Esophagus squamous epithelium (tissue), 4 donors: ENCODE results near the gene KATNIP.

ENCODE experiments used
- CTCF ChIP-seq, 6 experiments: fragments of 450-650 bp in 4 of 6; fragments of 200-600 bp in 2 of 6; sonication (generic) in 2 of 6; IDR thresholded peaks; one replicate each; pipeline ENCODE4 v1.5.1; 2016 to 2019; ENCODE audit warnings: antibody characterized with exemption in 6 of 6, mild to moderate bottlenecking in 4 of 6, moderate library complexity in 4 of 6
- POLR2A ChIP-seq, 4 donors: fragments of 450-650 bp; IDR thresholded peaks; one replicate each; pipeline ENCODE4 v1.6.1; 2017; ENCODE audit warnings: antibody characterized with exemption in 4 of 4, mild to moderate bottlenecking in 4 of 4, moderate library complexity in 3 of 4

- no peak for TF ChIP-seq CTCF (IDR thresholded peaks at IDR 0.05)
- TF ChIP-seq POLR2A (IDR thresholded peaks at IDR 0.05) = no peak
Observed at GRCh38 chr16:27522173-27522707, 27.7 kb upstream of the KATNIP start.
